HCT116 (cell line): ENCODE results near the gene PRR3. TPM values are rescaled to one million over a fixed set of nuclear protein-coding genes. Genes with fewer than 3 reads are reported as not detected.

Experiments
- ATAC-seq: fragments of 200-7000 bp; cut with Tn5 transposase; 2 replicates; pipeline ENCODE4 v1.9.1; 2020; ENCODE audit warnings: mild to moderate bottlenecking, moderate library complexity
- BruUV-seq: library from RNA; stranded (reverse); fragments of 400-500 nt; replicated peaks from 2 replicates; lab custom pipeline; 2021; lab: Mats Ljungman, UMichigan
- CTCF ChIA-PET: fragments of 300-600 bp; sonication (Branson Sonifier 250); formaldehyde crosslinking; loops from one replicate; lab custom pipeline; 2021; ENCODE audit warnings: antibody characterized with exemption; lab: Charles Lee
- POLR2A ChIA-PET: fragments of 300-600, 350-600 bp; sonication (Branson Sonifier 250); formaldehyde crosslinking; loops from one replicate; lab custom pipeline; 2021; ENCODE audit warnings: antibody characterized with exemption; lab: Charles Lee
- RAD21 ChIA-PET, 2 experiments: fragments of 300-600 bp; sonication (Branson Sonifier 250); formaldehyde crosslinking; loops; one replicate each; lab custom pipeline; 2023; ENCODE audit warnings: low total read pairs in 2 of 2; ENCODE audit not compliant: uncharacterized antibody in 2 of 2, unreplicated experiment in 2 of 2, low non-redundant PET in 1 of 2; lab: Charles Lee
- DNase-seq: peaks from one replicate; pipeline ENCODE4 v3.0.0-alpha.2; 2010; ENCODE audit warnings: low read depth, low spot score
- H2AFZ ChIP-seq: fragments of 200-600 bp; shearing (Covaris generic), sonication (generic); 2 replicates; pipeline ENCODE4 v1.6.1; 2017; ENCODE audit warnings: low read depth, mixed run types, mixed read lengths, antibody characterized with exemption, low read length; ENCODE audit not compliant: poor library complexity, severe bottlenecking
- H3K27ac ChIP-seq: 2 replicates; pipeline ENCODE4 v1.5.1; 2012; ENCODE audit warnings: low read depth, low read length
- H3K27me3 ChIP-seq: fragments of 200-600 bp; sonication (generic); 2 replicates; pipeline ENCODE4 v1.6.1; 2016; ENCODE audit warnings: mixed run types, low read length, mixed read lengths; ENCODE audit not compliant: insufficient read depth
- H3K36me3 ChIP-seq, 2 experiments: fragments of 200-500 bp in 1 of 2; fragments of 200-600 bp in 1 of 2; sonication (Bioruptor generic) in 1 of 2; sonication (generic) in 1 of 2; 2 replicates each; pipeline versions ENCODE4 v1.5.1 to v1.6.1; 2014 to 2016; ENCODE audit warnings: low read length in 2 of 2, inconsistent platforms in 1 of 2, mixed read lengths in 1 of 2, mixed run types in 1 of 2; ENCODE audit not compliant: insufficient read depth in 2 of 2, control insufficient read depth in 1 of 2
- H3K4me1 ChIP-seq, 2 experiments: fragments of 200-600 bp in 1 of 2; sonication (generic) in 1 of 2; 2 replicates each; pipeline versions ENCODE4 v1.5.1 to v1.6.1; 2012 to 2017; ENCODE audit warnings: low read length in 2 of 2, inconsistent platforms in 1 of 2, mild to moderate bottlenecking in 1 of 2, mixed read lengths in 1 of 2, mixed run types in 1 of 2, moderate library complexity in 1 of 2; ENCODE audit not compliant: insufficient read depth in 2 of 2, control insufficient read depth in 1 of 2
- H3K4me2 ChIP-seq: fragments of 200-600 bp; sonication (generic); 2 replicates; pipeline ENCODE4 v1.6.1; 2017; ENCODE audit warnings: mixed run types, low read length, mixed read lengths
- H3K4me3 ChIP-seq, 2 experiments: fragments of 200-600 bp in 1 of 2; sonication (generic) in 1 of 2; replicated peaks in 1 of 2; 2 replicates each; pipeline ENCODE4 v1.5.1; 2011 to 2016; ENCODE audit warnings: low read length in 2 of 2, control low read depth in 1 of 2, low read depth in 1 of 2, mild to moderate bottlenecking in 1 of 2, mixed read lengths in 1 of 2, mixed run types in 1 of 2
- H3K79me2 ChIP-seq: fragments of 200-600 bp; sonication (generic); 2 replicates; pipeline ENCODE4 v1.6.1; 2017; ENCODE audit warnings: mild to moderate bottlenecking, mixed run types, low read length, moderate library complexity, mixed read lengths; ENCODE audit not compliant: insufficient read depth
- H3K9ac ChIP-seq: fragments of 200-600 bp; sonication (generic); 2 replicates; pipeline ENCODE4 v1.6.1; 2016; ENCODE audit warnings: low read length, mixed read lengths
- H3K9me2 ChIP-seq: fragments of 200-600 bp; sonication (generic), shearing (Covaris generic); 2 replicates; pipeline ENCODE4 v1.6.1; 2017; ENCODE audit warnings: mixed run types, mild to moderate bottlenecking, moderate library complexity; ENCODE audit not compliant: insufficient read depth
- H3K9me3 ChIP-seq, 2 experiments: fragments of 200-500 bp in 1 of 2; fragments of 200-600 bp in 1 of 2; sonication (Bioruptor generic) in 1 of 2; sonication (generic) in 1 of 2; 2 replicates each; pipeline ENCODE4 v1.6.1; 2014 to 2017; ENCODE audit warnings: low read length in 2 of 2, mixed read lengths in 2 of 2, inconsistent platforms in 1 of 2, low read depth in 1 of 2, mild to moderate bottlenecking in 1 of 2, mixed run types in 1 of 2, moderate library complexity in 1 of 2; ENCODE audit not compliant: control insufficient read depth in 1 of 2, insufficient read depth in 1 of 2
- H4K20me1 ChIP-seq: fragments of 200-600 bp; sonication (generic), shearing (Covaris generic); 2 replicates; pipeline ENCODE4 v1.6.1; 2017; ENCODE audit warnings: mixed run types, mild to moderate bottlenecking, moderate library complexity; ENCODE audit not compliant: insufficient read depth
- POLR2AphosphoS5 ChIP-seq: IDR thresholded peaks from 2 replicates; pipeline ENCODE4 v1.6.1; 2011; ENCODE audit warnings: mild to moderate bottlenecking, low read depth, low read length, moderate library complexity
- TCF7L2 ChIP-seq: IDR thresholded peaks from 2 replicates; pipeline ENCODE4 v1.7.0; 2011; ENCODE audit warnings: borderline replicate concordance, inconsistent platforms; ENCODE audit not compliant: insufficient read depth, insufficient read length; ENCODE audit errors: extremely low read depth
- intact Hi-C: fragments of 100-400 bp; cut with micrococcal nuclease; formaldehyde crosslinking; loops from 2 replicates; pipeline ENCODE4 v1.10.0; 2022
- total RNA-seq: library from RNA; stranded (reverse); gene quantifications from one replicate; pipeline ENCODE4 v1.2.1, GENCODE V29; 2021; ENCODE audit not compliant: unreplicated experiment
- TF ChIP-seq, protein P1 (sequence below): IDR thresholded peaks from 2 replicates; pipeline ENCODE4 v1.6.1; 2012

PRR3 gene
- total RNA-seq, 1 experiment from 2014 or later = 16.7 TPM

DNA sequence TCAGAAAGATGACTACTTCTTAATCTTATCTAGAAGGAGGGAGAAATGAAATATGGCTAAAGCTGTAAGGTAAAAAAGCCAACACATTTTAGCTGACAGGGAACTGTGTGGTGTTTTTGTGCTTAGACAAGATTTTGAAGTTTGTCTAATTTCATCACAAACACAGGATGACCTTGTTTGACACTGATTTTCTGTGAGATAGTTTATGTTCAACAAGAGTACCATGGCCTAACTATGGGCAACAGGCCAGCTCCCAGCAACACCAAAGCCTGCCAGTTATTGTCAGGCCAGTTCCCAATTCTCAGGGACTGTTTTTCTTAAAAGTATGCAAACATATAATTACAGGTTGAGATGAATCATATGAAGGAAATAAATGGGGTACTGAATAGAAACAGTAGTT lies 8.7 kb downstream of the PRR3 start:
- no peak overlapping the region for H3K9ac ChIP-seq
- DNase-seq (no peak), ATAC-seq (no peak)
- no peak overlapping the region for H3K4me3 ChIP-seq
- H4K20me1 ChIP-seq = no peaks in the 10 kb centered on the region
- H3K27ac ChIP-seq = no peak overlapping the region
- H3K9me3 ChIP-seq = no peaks in the 10 kb centered on the region
- BruUV-seq = no TSS peak
- no peaks in the 10 kb centered on the region; the same call in 1 of the 2 replicates for H3K79me2 ChIP-seq
- intact Hi-C loops = no loop called here
- peaks cover 0 to 16% of the 10 kb centered on the region in 2 experiments; a peak in 2 of 4 replicates for H3K36me3 ChIP-seq
- ChIA-PET CTCF (interaction anchor here (0.7 kb wide), 1 partner anchor 165 kb away, joined by 3 read pairs; no protein-coding TSS in a partner anchor), POLR2A (interaction anchor here (0.9 kb wide), 1 partner anchor 49 kb away, joined by 3 read pairs; no protein-coding TSS in a partner anchor), RAD21 (no interaction called here)
- no peak overlapping the region for H2AFZ ChIP-seq
- peaks cover 3 to 9% of the 10 kb centered on the region in 2 experiments; a peak in 2 of 4 replicates for H3K4me1 ChIP-seq
- H3K9me2 ChIP-seq = no peaks in the 10 kb centered on the region
- no peak overlapping the region for H3K4me2 ChIP-seq
- TF ChIP-seq POLR2AphosphoS5 (no peak), TCF7L2 (no peak)
- H3K27me3 ChIP-seq = no peaks in the 10 kb centered on the region

DNA sequence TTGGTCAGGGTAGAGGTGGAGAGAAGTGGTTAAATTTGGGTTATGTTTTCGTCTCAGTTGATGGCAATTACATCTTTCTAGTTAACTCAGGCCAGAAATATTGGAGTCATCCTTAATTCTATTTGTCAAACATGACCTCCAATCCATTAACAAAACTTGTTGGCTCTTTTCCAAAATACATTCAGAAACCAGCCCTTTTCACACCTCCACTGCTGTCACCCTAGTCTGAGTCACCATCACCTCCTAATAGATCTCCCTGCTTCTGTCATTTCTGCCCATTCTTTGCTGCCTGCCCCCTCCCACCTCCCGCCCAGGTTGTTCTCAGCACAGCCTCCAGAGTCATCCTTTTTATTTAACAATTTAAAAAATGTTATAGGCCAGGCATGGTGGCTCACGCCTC lies 11.2 kb downstream of the PRR3 start:
- H3K9me3 ChIP-seq = no peaks in the 10 kb centered on the region
- CTCF ChIA-PET = no interaction called here
- no peak for ATAC-seq

More for the DNA sequence above, 11.2 kb downstream of the PRR3 start:
- Histone ChIP-seq H2AFZ (no peak overlapping the region), H3K79me2 (peaks cover 19% of the 10 kb centered on the region), H3K36me3 (no peaks in the 10 kb centered on the region; a peak in 2 of 4 replicates), H3K27me3 (no peaks in the 10 kb centered on the region), H4K20me1 (peaks cover 9% of the 10 kb centered on the region; the same call in 1 of the 2 replicates), H3K9ac (no peak overlapping the region), H3K9me2 (no peaks in the 10 kb centered on the region), H3K4me3 (no peak overlapping the region), H3K27ac (no peak overlapping the region), H3K4me2 (no peak overlapping the region), H3K4me1 (peaks cover 9 to 24% of the 10 kb centered on the region in 2 experiments)
- TF ChIP-seq, protein P1, sequence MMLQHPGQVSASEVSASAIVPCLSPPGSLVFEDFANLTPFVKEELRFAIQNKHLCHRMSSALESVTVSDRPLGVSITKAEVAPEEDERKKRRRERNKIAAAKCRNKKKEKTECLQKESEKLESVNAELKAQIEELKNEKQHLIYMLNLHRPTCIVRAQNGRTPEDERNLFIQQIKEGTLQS = no peak
- intact Hi-C loops = no loop called here
- DNase-seq = no peak
- BruUV-seq = no TSS peak
- POLR2A ChIA-PET = no interaction called here
- RAD21 ChIA-PET = no interaction called here
